Measurements from ENCODE around the gene WDR93. TPM values are rescaled to one million over a fixed set of nuclear protein-coding genes. Genes with fewer than 3 reads are reported as not detected.

Gene WDR93
- total and polyA plus RNA-seq, 2 donors (not counting 1 experiment from before 2014, with no cell fraction given) = 0.12 TPM; not detected in 1

GRCh38 chr15:89648106-89649012 is 42.3 kb upstream of the WDR93 start:
- H3K4me3 Mint-ChIP-seq = no peak overlapping the region
- peaks cover 0 to 17% (median 0%) of the 10 kb centered on the region in 3 donors for H3K9me3 ChIP-seq (ENCODE audit: control extremely low read depth in 1 of 3, control insufficient read depth in 2 of 3, insufficient read depth in 1 of 3, low read length in 2 of 3)
- H3K9me3 Mint-ChIP-seq (ENCODE audit: insufficient read depth) = no peaks in the 10 kb centered on the region
- H3K4me3 ChIP-seq (ENCODE audit: control extremely low read depth in 1 of 5, extremely low read depth in 1 of 5, insufficient read depth in 1 of 5, low read depth in 2 of 5, low read length in 4 of 5) = no peak overlapping the region
- H3K4me1 Mint-ChIP-seq = peaks cover 3% of the 10 kb centered on the region
- H3K27me3 Mint-ChIP-seq = peaks cover 4% of the 10 kb centered on the region
- ATAC-seq (ENCODE audit: low read depth) (no peak), DNase-seq (no peak)
- ChIA-PET POLR2A (no interaction called here), CTCF (interaction anchor here (1.2 kb wide), 1 partner anchor 439 kb away, joined by 3 read pairs; no protein-coding TSS in a partner anchor)
- peaks cover 0 to 6% (median 0%) of the 10 kb centered on the region in 4 experiments for H3K27me3 ChIP-seq (replicated peaks in 1 of 4; ENCODE audit: control extremely low read depth in 1 of 4, control insufficient read depth in 3 of 4, insufficient read depth in 4 of 4, low read length in 3 of 4)
- H3K36me3 ChIP-seq (replicated peaks in 1 of 2; ENCODE audit: control extremely low read depth in 1 of 2, control insufficient read depth in 1 of 2, extremely low read depth in 1 of 2, insufficient read depth in 2 of 2, low read length in 1 of 2) = no peaks in the 10 kb centered on the region
- H2AFZ ChIP-seq (ENCODE audit: insufficient read depth, low read depth, low read length, poor library complexity, severe bottlenecking) = no peak overlapping the region
- no peak overlapping the region for H3K4me2 ChIP-seq (replicated peaks; ENCODE audit: low read depth, low read length, poor library complexity, severe bottlenecking)
- 95% methylated on average over 95 of the region's 102 CpGs for WGBS (ENCODE audit: insufficient coverage)
- no peak overlapping the region for H3K27ac ChIP-seq (ENCODE audit: low read length in 2 of 2)
- H3K27ac Mint-ChIP-seq = no peak overlapping the region
- TF ChIP-seq EZH2 (IDR thresholded peaks at IDR 0.05; ENCODE audit: borderline replicate concordance, insufficient read depth, low read depth, low read length, poor library complexity, severe bottlenecking) = no peak
- no peak for TF ChIP-seq CTCF (IDR thresholded peaks at IDR 0.05)
- H4K20me1 ChIP-seq (ENCODE audit: control insufficient read depth, insufficient read depth, low read length, poor library complexity, severe bottlenecking) = no peaks in the 10 kb centered on the region
- H3K79me2 ChIP-seq (ENCODE audit: control insufficient read depth, insufficient read depth, low read length) = no peaks in the 10 kb centered on the region
- intact Hi-C loops (cut with micrococcal nuclease) = no loop called here
- no peak overlapping the region for H3K9ac ChIP-seq (ENCODE audit: low read length)
- H3K4me1 ChIP-seq (ENCODE audit: control insufficient read depth in 2 of 2, insufficient read depth in 2 of 2, low read length in 2 of 2) = no peaks in the 10 kb centered on the region

GRCh38 chr15:89649013-89649625 is 41.5 kb upstream of the WDR93 start:
- Histone ChIP-seq H4K20me1 (ENCODE audit: control insufficient read depth, insufficient read depth, low read length, poor library complexity, severe bottlenecking) (no peaks in the 10 kb centered on the region), H2AFZ (ENCODE audit: insufficient read depth, low read depth, low read length, poor library complexity, severe bottlenecking) (no peak overlapping the region), H3K9ac (ENCODE audit: low read length) (no peak overlapping the region), H3K27ac (ENCODE audit: low read length in 2 of 2) (no peak overlapping the region), H3K9me3 (ENCODE audit: control extremely low read depth in 1 of 3, control insufficient read depth in 2 of 3, insufficient read depth in 1 of 3, low read length in 2 of 3) (peaks cover 0 to 17% (median 0%) of the 10 kb centered on the region in 3 donors), H3K4me3 (ENCODE audit: control extremely low read depth in 1 of 5, extremely low read depth in 1 of 5, insufficient read depth in 1 of 5, low read depth in 2 of 5, low read length in 4 of 5) (no peak overlapping the region), H3K4me1 (ENCODE audit: control insufficient read depth in 2 of 2, insufficient read depth in 2 of 2, low read length in 2 of 2) (no peaks in the 10 kb centered on the region), H3K4me2 (replicated peaks; ENCODE audit: low read depth, low read length, poor library complexity, severe bottlenecking) (no peak overlapping the region), H3K36me3 (replicated peaks in 1 of 2; ENCODE audit: control extremely low read depth in 1 of 2, control insufficient read depth in 1 of 2, extremely low read depth in 1 of 2, insufficient read depth in 2 of 2, low read length in 1 of 2) (no peaks in the 10 kb centered on the region), H3K79me2 (ENCODE audit: control insufficient read depth, insufficient read depth, low read length) (no peaks in the 10 kb centered on the region), H3K27me3 (replicated peaks in 1 of 4; ENCODE audit: control extremely low read depth in 1 of 4, control insufficient read depth in 3 of 4, insufficient read depth in 4 of 4, low read length in 3 of 4) (peaks cover 0 to 6% (median 0%) of the 10 kb centered on the region in 4 experiments)
- Mint-ChIP-seq H3K9me3 (ENCODE audit: insufficient read depth) (no peaks in the 10 kb centered on the region), H3K4me1 (peaks cover 3% of the 10 kb centered on the region), H3K27me3 (peaks cover 8% of the 10 kb centered on the region), H3K27ac (no peak overlapping the region), H3K4me3 (no peak overlapping the region)
- intact Hi-C loops (cut with micrococcal nuclease) = no loop called here
- CTCF ChIA-PET = no interaction called here
- 97% methylated on average over 37 of the region's 37 CpGs for WGBS (ENCODE audit: insufficient coverage)
- POLR2A ChIA-PET = no interaction called here
- no peak for TF ChIP-seq CTCF (IDR thresholded peaks at IDR 0.05)
- no peak for TF ChIP-seq EZH2 (IDR thresholded peaks at IDR 0.05; ENCODE audit: borderline replicate concordance, insufficient read depth, low read depth, low read length, poor library complexity, severe bottlenecking)
- ATAC-seq (ENCODE audit: low read depth) = no peak
- no peak for DNase-seq
